Liver (tissue), 9 donors: ENCODE data around the gene COL26A1. TPM values are rescaled to one million over a fixed set of nuclear protein-coding genes. Genes with fewer than 3 reads are reported as not detected.

Experiments
- DNase-seq: peaks from one replicate; pipeline ENCODE4 v3.0.0-alpha.2; 2017; ENCODE audit warnings: low spot score
- H3K27ac ChIP-seq, 2 donors: one replicate each; pipeline ENCODE4 v1.7.0; 2013; ENCODE audit warnings: inconsistent platforms in 2 of 2, low read length in 2 of 2, control low read depth in 1 of 2, low read depth in 1 of 2, mild to moderate bottlenecking in 1 of 2
- H3K27me3 ChIP-seq, 4 donors: one replicate each; pipeline versions ENCODE4 v1.6.1 to v1.7.0; 2013; ENCODE audit warnings: low read length in 3 of 4, inconsistent platforms in 1 of 4, mild to moderate bottlenecking in 1 of 4, moderate library complexity in 1 of 4; ENCODE audit not compliant: control insufficient read depth in 4 of 4, insufficient read depth in 4 of 4
- H3K36me3 ChIP-seq, 4 donors: one replicate each; pipeline versions ENCODE4 v1.6.1 to v1.7.0; 2013; ENCODE audit warnings: low read length in 3 of 4, mild to moderate bottlenecking in 3 of 4, low read depth in 1 of 4, moderate library complexity in 1 of 4; ENCODE audit not compliant: control insufficient read depth in 4 of 4, insufficient read depth in 3 of 4
- H3K4me1 ChIP-seq, 4 donors: one replicate each; pipeline versions ENCODE4 v1.6.1 to v1.7.0; 2013; ENCODE audit warnings: low read length in 3 of 4, mild to moderate bottlenecking in 3 of 4, moderate library complexity in 1 of 4; ENCODE audit not compliant: control insufficient read depth in 4 of 4, insufficient read depth in 4 of 4
- H3K4me3 ChIP-seq, 3 donors: one replicate each; pipeline versions ENCODE4 v1.6.1 to v1.7.0; 2013; ENCODE audit warnings: low read length in 3 of 3, control low read depth in 1 of 3, low read depth in 1 of 3, mild to moderate bottlenecking in 1 of 3
- H3K9ac ChIP-seq, 2 donors: one replicate each; pipeline ENCODE4 v1.7.0; 2013; ENCODE audit warnings: low read length in 2 of 2, mild to moderate bottlenecking in 2 of 2, moderate library complexity in 2 of 2, control low read depth in 1 of 2, low read depth in 1 of 2
- H3K9me3 ChIP-seq, 4 donors: one replicate each; pipeline versions ENCODE4 v1.6.1 to v1.7.0; 2013; ENCODE audit warnings: low read length in 3 of 4; ENCODE audit not compliant: control insufficient read depth in 4 of 4
- ATF3 ChIP-seq: IDR thresholded peaks from 2 replicates; pipeline ENCODE4 v1.6.1; 2016; ENCODE audit warnings: antibody characterized with exemption
- CTCF ChIP-seq: fragments of 150-350 bp; IDR thresholded peaks from 2 replicates; pipeline ENCODE4 v1.5.1; 2017; ENCODE audit warnings: improper control_type of control experiment, low read depth, low read length; ENCODE audit not compliant: missing input control
- EGR1 ChIP-seq, 2 donors: IDR thresholded peaks; 2 replicates each; pipeline ENCODE4 v1.6.1; 2016 to 2018; ENCODE audit warnings: antibody characterized with exemption in 2 of 2, low read depth in 2 of 2
- FOXA2 ChIP-seq: IDR thresholded peaks from 2 replicates; pipeline ENCODE4 v1.6.1; 2016; ENCODE audit warnings: antibody characterized with exemption
- HNF4A ChIP-seq, 2 donors: conservative IDR thresholded peaks; 2 replicates each; pipeline ENCODE4 v1.6.1; 2016; ENCODE audit warnings: antibody characterized with exemption in 2 of 2, mild to moderate bottlenecking in 2 of 2
- HNF4G ChIP-seq: IDR thresholded peaks from 2 replicates; pipeline ENCODE4 v1.6.1; 2016; ENCODE audit warnings: antibody characterized with exemption
- JUND ChIP-seq, 2 donors: IDR thresholded peaks; 2 replicates each; pipeline ENCODE4 v1.6.1; 2016; ENCODE audit warnings: antibody characterized with exemption in 2 of 2
- MAX ChIP-seq: IDR thresholded peaks from 2 replicates; pipeline ENCODE4 v1.6.1; 2016; ENCODE audit warnings: antibody characterized with exemption
- NR2F2 ChIP-seq: IDR thresholded peaks from 2 replicates; pipeline ENCODE4 v1.6.1; 2016; ENCODE audit warnings: antibody characterized with exemption
- RAD21 ChIP-seq, 2 donors: IDR thresholded peaks; 2 replicates each; pipeline ENCODE4 v1.6.1; 2016; ENCODE audit warnings: antibody characterized with exemption in 2 of 2, mild to moderate bottlenecking in 2 of 2
- SP1 ChIP-seq: IDR thresholded peaks from 2 replicates; pipeline ENCODE4 v1.6.1; 2018; ENCODE audit warnings: antibody characterized with exemption, mild to moderate bottlenecking
- YY1 ChIP-seq: IDR thresholded peaks from 2 replicates; pipeline ENCODE4 v1.6.1; 2016; ENCODE audit warnings: antibody characterized with exemption, mild to moderate bottlenecking
- ZBTB33 ChIP-seq: IDR thresholded peaks from 2 replicates; pipeline ENCODE4 v1.6.1; 2016; ENCODE audit warnings: antibody characterized with exemption
- WGBS: extraction: QIAGEN DNeasy Blood & Tissue Kit; methylation state at CpG from one replicate; pipeline ENCODE4 v1.1.7; 2013; 5-methylcytosine and 5-hydroxymethylcytosine counted together
- polyA plus RNA-seq, 2 donors: library from polyadenylated mRNA; stranded (reverse) in 1 of 2; unstranded in 1 of 2; fragments of 200-250 nt in 1 of 2; fragments of >200 nt in 1 of 2; fragmentation: Nextera tagmentation in 1 of 2; extraction: Ambion mirVana in 1 of 2; gene quantifications; one replicate each; pipeline versions ENCODE4 v1.2.1 to v1.2.3, GENCODE V29; 2013 to 2015
- total RNA-seq, 2 donors: library from RNA; depleted of rRNA; stranded (reverse); fragments of >200 nt; gene quantifications; one replicate each; pipeline ENCODE4 v1.2.3, GENCODE V29; 2014
- TF ChIP-seq, protein P1 (sequence below): IDR thresholded peaks from 2 replicates; pipeline ENCODE4 v1.6.1; 2016; ENCODE audit warnings: antibody characterized with exemption, mild to moderate bottlenecking
- donor health status: healthy.
- donor health status: healthy.
- donor health status: healthy.
- donor health status: healthy.
- donor health status: healthy.

Gene COL26A1
- total and polyA plus RNA-seq, 4 donors, result 0.76 to 1.8 (median 0.96) TPM

DNA sequence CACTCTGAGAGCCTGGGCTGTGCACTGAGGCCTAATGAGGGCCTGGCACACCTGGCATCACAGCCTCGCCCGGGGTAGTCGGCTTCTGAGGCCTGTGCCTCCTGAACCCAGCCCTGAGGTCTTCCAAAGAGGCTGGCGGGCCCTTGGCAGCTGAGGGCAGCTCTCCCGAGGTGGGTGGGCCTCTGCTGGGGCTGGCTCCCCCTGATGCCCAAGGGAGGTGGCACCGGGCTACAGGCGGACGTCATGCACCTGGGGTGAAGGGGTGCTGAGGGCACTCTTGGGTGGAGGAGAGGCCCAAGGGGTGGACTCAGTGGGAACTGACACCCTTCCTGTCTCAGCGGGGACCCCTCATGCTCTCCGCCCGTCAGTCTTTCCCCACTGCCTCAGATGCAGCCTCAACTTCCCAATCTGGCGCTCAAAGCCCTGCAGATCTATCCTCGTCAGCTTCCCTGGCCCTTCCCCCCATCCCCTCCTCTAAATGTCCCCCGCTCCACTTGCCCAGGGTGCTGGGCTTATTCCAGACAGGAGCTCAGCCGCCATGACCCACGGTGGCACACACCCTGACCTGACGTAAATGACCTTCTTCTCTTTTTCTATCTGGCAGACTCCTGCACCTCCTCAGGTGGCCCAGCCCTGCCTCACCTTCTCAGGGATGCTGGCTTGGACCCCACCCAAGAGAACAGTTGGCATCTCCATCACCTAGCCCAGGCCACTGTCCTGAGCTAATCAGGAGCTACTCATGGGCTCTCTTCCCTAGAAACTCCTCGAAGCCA lies 228.2 kb downstream of the COL26A1 start:
- no peaks in the 10 kb centered on the region for H3K4me1 ChIP-seq
- H3K36me3 ChIP-seq, result no peaks in the 10 kb centered on the region
- WGBS, result 91% methylated on average over 18 of the region's 18 CpGs
- no peak for DNase-seq
- H3K9me3 ChIP-seq, result no peaks in the 10 kb centered on the region
- H3K27me3 ChIP-seq, result peaks cover 0 to 2% (median 0%) of the 10 kb centered on the region in 4 donors
- TF ChIP-seq FOXA2, result no peak
- TF ChIP-seq, protein P1, sequence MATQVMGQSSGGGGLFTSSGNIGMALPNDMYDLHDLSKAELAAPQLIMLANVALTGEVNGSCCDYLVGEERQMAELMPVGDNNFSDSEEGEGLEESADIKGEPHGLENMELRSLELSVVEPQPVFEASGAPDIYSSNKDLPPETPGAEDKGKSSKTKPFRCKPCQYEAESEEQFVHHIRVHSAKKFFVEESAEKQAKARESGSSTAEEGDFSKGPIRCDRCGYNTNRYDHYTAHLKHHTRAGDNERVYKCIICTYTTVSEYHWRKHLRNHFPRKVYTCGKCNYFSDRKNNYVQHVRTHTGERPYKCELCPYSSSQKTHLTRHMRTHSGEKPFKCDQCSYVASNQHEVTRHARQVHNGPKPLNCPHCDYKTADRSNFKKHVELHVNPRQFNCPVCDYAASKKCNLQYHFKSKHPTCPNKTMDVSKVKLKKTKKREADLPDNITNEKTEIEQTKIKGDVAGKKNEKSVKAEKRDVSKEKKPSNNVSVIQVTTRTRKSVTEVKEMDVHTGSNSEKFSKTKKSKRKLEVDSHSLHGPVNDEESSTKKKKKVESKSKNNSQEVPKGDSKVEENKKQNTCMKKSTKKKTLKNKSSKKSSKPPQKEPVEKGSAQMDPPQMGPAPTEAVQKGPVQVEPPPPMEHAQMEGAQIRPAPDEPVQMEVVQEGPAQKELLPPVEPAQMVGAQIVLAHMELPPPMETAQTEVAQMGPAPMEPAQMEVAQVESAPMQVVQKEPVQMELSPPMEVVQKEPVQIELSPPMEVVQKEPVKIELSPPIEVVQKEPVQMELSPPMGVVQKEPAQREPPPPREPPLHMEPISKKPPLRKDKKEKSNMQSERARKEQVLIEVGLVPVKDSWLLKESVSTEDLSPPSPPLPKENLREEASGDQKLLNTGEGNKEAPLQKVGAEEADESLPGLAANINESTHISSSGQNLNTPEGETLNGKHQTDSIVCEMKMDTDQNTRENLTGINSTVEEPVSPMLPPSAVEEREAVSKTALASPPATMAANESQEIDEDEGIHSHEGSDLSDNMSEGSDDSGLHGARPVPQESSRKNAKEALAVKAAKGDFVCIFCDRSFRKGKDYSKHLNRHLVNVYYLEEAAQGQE, result no peak
- TF ChIP-seq YY1, result no peak
- TF ChIP-seq NR2F2, result no peak
- TF ChIP-seq MAX, result no peak
- no peak for TF ChIP-seq ATF3
- TF ChIP-seq JUND (IDR thresholded peaks at IDR 0.05), result no peak
- TF ChIP-seq SP1, result no peak
- no peak for TF ChIP-seq RAD21 (IDR thresholded peaks at IDR 0.05)
- no peak for TF ChIP-seq ZBTB33
- no peak for TF ChIP-seq CTCF
- no peak for TF ChIP-seq EGR1 (IDR thresholded peaks at IDR 0.05; ENCODE audit: low read depth in 2 of 2)
- TF ChIP-seq HNF4G, result no peak
- no peak for TF ChIP-seq HNF4A (conservative IDR thresholded peaks at IDR 0.05)
- no peak overlapping the region for H3K9ac ChIP-seq
- no peak overlapping the region for H3K4me3 ChIP-seq
- H3K27ac ChIP-seq, result no peak overlapping the region

- no peaks in the 10 kb centered on the region for H3K9me3 ChIP-seq
- H3K36me3 ChIP-seq, result no peaks in the 10 kb centered on the region
- no peak for DNase-seq
- H3K4me3 ChIP-seq, result no peak overlapping the region
- H3K4me1 ChIP-seq, result no peaks in the 10 kb centered on the region
- TF ChIP-seq MAX, result no peak
- no peak for TF ChIP-seq RAD21 (IDR thresholded peaks at IDR 0.05)
- TF ChIP-seq ZBTB33, result no peak
- TF ChIP-seq FOXA2, result no peak
- TF ChIP-seq ATF3, result no peak
- WGBS, result 88% methylated on average over 2 of the region's 2 CpGs
- peaks cover 0 to 2% (median 0%) of the 10 kb centered on the region in 4 donors for H3K27me3 ChIP-seq
- no peak overlapping the region for H3K9ac ChIP-seq
- no peak overlapping the region for H3K27ac ChIP-seq
Observed at GRCh38 chr7:101591504-101591903, 228.8 kb downstream of the COL26A1 start.
